GM23338 (cell line): Measurements from ENCODE around the gene MAPK8. TPM values are rescaled to one million over a fixed set of nuclear protein-coding genes. Genes with fewer than 3 reads are reported as not detected.

ENCODE experiments used
- ATAC-seq: fragments of 200-7000 bp; cut with Tn5 transposase; 3 replicates; pipeline ENCODE4 v1.9.1; 2020
- DNase-seq: peaks from one replicate; pipeline ENCODE4 v3.0.0-alpha.2; 2015; ENCODE audit warnings: low spot score
- H2AFZ ChIP-seq: fragments of 200-600 bp; sonication (generic); 2 replicates; pipeline ENCODE4 v1.8.0; 2016; ENCODE audit warnings: antibody characterized with exemption, mild to moderate bottlenecking, moderate library complexity
- H3F3A ChIP-seq: fragments of 200-600 bp; sonication (generic); replicated peaks from 2 replicates; pipeline ENCODE4 v1.8.0; 2017; ENCODE audit warnings: antibody characterized with exemption, mixed run types, low read depth
- H3K27ac ChIP-seq: fragments of 200-600 bp; sonication (generic); 2 replicates; pipeline ENCODE4 v1.6.1; 2016; ENCODE audit warnings: low read depth
- H3K27me3 ChIP-seq: fragments of 200-600 bp; sonication (generic); 2 replicates; pipeline ENCODE4 v1.8.0; 2016; ENCODE audit warnings: mild to moderate bottlenecking, mixed run types, moderate library complexity; ENCODE audit not compliant: insufficient read depth
- H3K36me3 ChIP-seq: fragments of 200-600 bp; sonication (generic); 2 replicates; pipeline ENCODE4 v1.8.0; 2016; ENCODE audit warnings: mild to moderate bottlenecking; ENCODE audit not compliant: insufficient read depth
- H3K4me1 ChIP-seq: fragments of 200-600 bp; sonication (generic); 2 replicates; pipeline ENCODE4 v1.8.0; 2016; ENCODE audit warnings: mild to moderate bottlenecking, moderate library complexity; ENCODE audit not compliant: insufficient read depth
- H3K4me2 ChIP-seq: fragments of 200-600 bp; sonication (generic); 2 replicates; pipeline ENCODE4 v1.7.1; 2017; ENCODE audit warnings: mixed run types
- H3K4me3 ChIP-seq: fragments of 200-600 bp; sonication (generic); 2 replicates; pipeline ENCODE4 v1.6.1; 2016; ENCODE audit warnings: mixed run types
- H3K79me2 ChIP-seq: fragments of 200-600 bp; sonication (generic); replicated peaks from 2 replicates; pipeline ENCODE4 v1.8.0; 2017; ENCODE audit warnings: mild to moderate bottlenecking; ENCODE audit not compliant: insufficient read depth
- H3K9me2 ChIP-seq: fragments of 200-600 bp; sonication (generic); 2 replicates; pipeline ENCODE4 v1.8.0; 2017; ENCODE audit not compliant: insufficient read depth
- H4K20me1 ChIP-seq: fragments of 200-600 bp; sonication (generic); replicated peaks from 2 replicates; pipeline ENCODE4 v1.8.0; 2017; ENCODE audit warnings: mild to moderate bottlenecking; ENCODE audit not compliant: insufficient read depth
- H3K27ac Mint-ChIP-seq: 2 replicates; pipeline ENCODE4 v1.8.0; 2020; ENCODE audit warnings: inconsistent platforms, mild to moderate bottlenecking, moderate library complexity, mixed read lengths
- H3K27me3 Mint-ChIP-seq: 3 replicates; pipeline ENCODE4 v1.8.0; 2022; ENCODE audit warnings: low read depth, mild to moderate bottlenecking, moderate library complexity, mixed read lengths, inconsistent platforms; ENCODE audit not compliant: insufficient read depth, poor library complexity
- H3K36me3 Mint-ChIP-seq: 3 replicates; pipeline ENCODE4 v1.8.0; 2021; ENCODE audit warnings: low read depth, mild to moderate bottlenecking, inconsistent platforms, moderate library complexity, mixed read lengths
- H3K4me1 Mint-ChIP-seq: 3 replicates; pipeline ENCODE4 v1.8.0; 2020; ENCODE audit warnings: mild to moderate bottlenecking, inconsistent platforms, mixed read lengths
- H3K4me3 Mint-ChIP-seq: 3 replicates; pipeline ENCODE4 v1.8.0; 2021; ENCODE audit warnings: moderate library complexity, mild to moderate bottlenecking, inconsistent platforms, mixed read lengths
- H3K9me3 Mint-ChIP-seq: 3 replicates; pipeline ENCODE4 v1.8.0; 2020; ENCODE audit warnings: moderate library complexity, mild to moderate bottlenecking, inconsistent platforms, mixed read lengths
- CREB1 ChIP-seq: fragments of 250-450 bp; sonication (Bioruptor Pico); IDR thresholded peaks from 2 replicates; pipeline ENCODE4 v1.5.0; 2020; ENCODE audit warnings: low read depth, mild to moderate bottlenecking, moderate library complexity
- ETS1 ChIP-seq: IDR thresholded peaks from 2 replicates; pipeline ENCODE4 v1.6.1; 2016; ENCODE audit warnings: antibody characterized with exemption
- EZH2 ChIP-seq: fragments of 200-600 bp; sonication (generic); IDR thresholded peaks from one replicate; pipeline ENCODE4 v1.8.0; 2017; ENCODE audit warnings: antibody characterized with exemption, mild to moderate bottlenecking, low read depth; ENCODE audit not compliant: unreplicated experiment
- EZH2phosphoT487 ChIP-seq: fragments of 200-600 bp; sonication (generic); IDR thresholded peaks from one replicate; pipeline ENCODE4 v1.8.1; 2018; ENCODE audit warnings: antibody characterized with exemption; ENCODE audit not compliant: unreplicated experiment
- NANOG ChIP-seq: IDR thresholded peaks from 2 replicates; pipeline ENCODE4 v1.6.1; 2016; ENCODE audit warnings: antibody characterized with exemption, borderline replicate concordance
- POLR2AphosphoS5 ChIP-seq: IDR thresholded peaks from 2 replicates; pipeline ENCODE4 v1.6.1; 2016; ENCODE audit warnings: antibody characterized with exemption, low read depth
- REST ChIP-seq: IDR thresholded peaks from one replicate; pipeline ENCODE4 v1.6.1; 2018; ENCODE audit warnings: antibody characterized with exemption; ENCODE audit not compliant: unreplicated experiment
- ZNF331 ChIP-seq: fragments of 250-450 bp; sonication (Bioruptor Pico); IDR thresholded peaks from 2 replicates; pipeline ENCODE4 v1.5.0; 2020; ENCODE audit warnings: low read depth, mild to moderate bottlenecking, moderate library complexity
- ZNF462 ChIP-seq: fragments of 250-450 bp; sonication (Bioruptor Pico); IDR thresholded peaks from 2 replicates; pipeline ENCODE4 v1.5.0; 2020; ENCODE audit warnings: mild to moderate bottlenecking, moderate library complexity
- polyA plus RNA-seq: library from polyadenylated mRNA; unstranded; fragments of >200 nt; fragmentation: Nextera tagmentation; extraction: Ambion mirVana; gene quantifications from 2 replicates; pipeline ENCODE4 v1.2.1, GENCODE V29; 2016
- total RNA-seq: library from RNA; depleted of rRNA; stranded (reverse); fragments of >200 nt; shearing (Covaris generic); gene quantifications from 2 replicates; pipeline ENCODE4 v1.2.3, GENCODE V29; 2014
- TF ChIP-seq, protein P1 (sequence below), 2 experiments: fragments of 200-600 bp in 1 of 2; sonication (generic) in 1 of 2; conservative IDR thresholded peaks; 2 replicates each; pipeline versions ENCODE4 v1.5.1 to v1.6.1; 2016 to 2017; ENCODE audit warnings: antibody characterized with exemption in 2 of 2, low read depth in 2 of 2, mild to moderate bottlenecking in 2 of 2, moderate library complexity in 1 of 2

MAPK8 gene
- total and polyA plus RNA-seq, 2 experiments from 2014 or later: 52.4 to 73.6 TPM

DNA sequence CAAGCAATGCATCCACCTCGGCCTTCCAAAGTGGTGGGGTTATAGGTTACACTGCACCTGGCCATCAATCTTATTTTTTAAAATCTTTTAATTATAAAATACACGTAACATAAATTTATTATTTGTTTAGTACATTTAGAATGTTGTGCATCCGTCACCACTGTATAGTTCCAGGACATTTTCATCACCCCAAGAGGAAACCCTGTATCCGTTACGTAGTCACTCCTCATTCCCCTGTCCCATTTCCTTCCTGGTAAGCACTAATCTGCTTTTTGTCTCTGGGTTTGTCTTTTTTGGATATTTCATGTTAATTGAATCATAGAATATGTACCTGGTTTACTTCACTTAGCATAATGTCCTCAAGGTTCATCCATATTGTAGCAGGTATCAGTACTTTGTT lies 51.2 kb downstream of the MAPK8 start (continued):
- no peak for TF ChIP-seq ZNF462
- no peak for TF ChIP-seq POLR2AphosphoS5
- TF ChIP-seq EZH2: no peak

- Histone ChIP-seq H3K79me2 (peaks cover 70% of the 10 kb centered on the region), H4K20me1 (peaks cover 16% of the 10 kb centered on the region), H3K27ac (no peak overlapping the region), H3F3A (no peaks in the 10 kb centered on the region), H2AFZ (no peak overlapping the region), H3K4me3 (no peak overlapping the region), H3K36me3 (no peaks in the 10 kb centered on the region), H3K9me2 (no peaks in the 10 kb centered on the region), H3K27me3 (no peaks in the 10 kb centered on the region), H3K4me2 (no peak overlapping the region), H3K4me1 (no peaks in the 10 kb centered on the region)
- Mint-ChIP-seq H3K4me3 (no peak overlapping the region), H3K9me3 (no peaks in the 10 kb centered on the region), H3K36me3 (no peaks in the 10 kb centered on the region), H3K27ac (no peak overlapping the region), H3K27me3 (no peaks in the 10 kb centered on the region), H3K4me1 (no peaks in the 10 kb centered on the region)
- ATAC-seq (no peak), DNase-seq (no peak)
- TF ChIP-seq ETS1: no peak
- TF ChIP-seq EZH2phosphoT487: no peak
- no peak for TF ChIP-seq CREB1 (CRISPR knock-in tag)
- TF ChIP-seq, protein P1, sequence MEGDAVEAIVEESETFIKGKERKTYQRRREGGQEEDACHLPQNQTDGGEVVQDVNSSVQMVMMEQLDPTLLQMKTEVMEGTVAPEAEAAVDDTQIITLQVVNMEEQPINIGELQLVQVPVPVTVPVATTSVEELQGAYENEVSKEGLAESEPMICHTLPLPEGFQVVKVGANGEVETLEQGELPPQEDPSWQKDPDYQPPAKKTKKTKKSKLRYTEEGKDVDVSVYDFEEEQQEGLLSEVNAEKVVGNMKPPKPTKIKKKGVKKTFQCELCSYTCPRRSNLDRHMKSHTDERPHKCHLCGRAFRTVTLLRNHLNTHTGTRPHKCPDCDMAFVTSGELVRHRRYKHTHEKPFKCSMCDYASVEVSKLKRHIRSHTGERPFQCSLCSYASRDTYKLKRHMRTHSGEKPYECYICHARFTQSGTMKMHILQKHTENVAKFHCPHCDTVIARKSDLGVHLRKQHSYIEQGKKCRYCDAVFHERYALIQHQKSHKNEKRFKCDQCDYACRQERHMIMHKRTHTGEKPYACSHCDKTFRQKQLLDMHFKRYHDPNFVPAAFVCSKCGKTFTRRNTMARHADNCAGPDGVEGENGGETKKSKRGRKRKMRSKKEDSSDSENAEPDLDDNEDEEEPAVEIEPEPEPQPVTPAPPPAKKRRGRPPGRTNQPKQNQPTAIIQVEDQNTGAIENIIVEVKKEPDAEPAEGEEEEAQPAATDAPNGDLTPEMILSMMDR (conservative IDR thresholded peaks at IDR 0.05; ENCODE audit: low read depth in 2 of 2): no peak
- no peak for TF ChIP-seq ZNF331
- no peak for TF ChIP-seq REST
- TF ChIP-seq NANOG: no peak
Observed at GRCh38 chr10:48358162-48358561, 51.7 kb downstream of the MAPK8 start.
